Muscle of leg (tissue), 11 donors: ENCODE results near the gene KLF14. TPM values are rescaled to one million over a fixed set of nuclear protein-coding genes. Genes with fewer than 3 reads are reported as not detected.
"Not testable (repeated sequence)": the region's sequence is repeated elsewhere in the genome, so short reads cannot be mapped to it uniquely, and the experiment has no call there.

Source experiments
- DNase-seq: peaks from one replicate; pipeline ENCODE4 v3.0.0; 2013
- H3K27ac ChIP-seq: one replicate; pipeline ENCODE4 v1.5.1; 2013; ENCODE audit warnings: mild to moderate bottlenecking, low read length, control low read depth
- H3K27me3 ChIP-seq: one replicate; pipeline ENCODE4 v1.6.1; 2013; ENCODE audit warnings: low read length; ENCODE audit not compliant: control insufficient read depth, insufficient read depth
- H3K36me3 ChIP-seq: one replicate; pipeline ENCODE4 v1.6.1; 2013; ENCODE audit warnings: low read length; ENCODE audit not compliant: control insufficient read depth, insufficient read depth
- H3K4me1 ChIP-seq: one replicate; pipeline ENCODE4 v1.6.1; 2013; ENCODE audit warnings: low read length; ENCODE audit not compliant: control insufficient read depth, insufficient read depth
- H3K4me3 ChIP-seq: one replicate; pipeline ENCODE4 v1.5.1; 2013; ENCODE audit warnings: low read length, control low read depth
- H3K9me3 ChIP-seq: replicated peaks from 2 replicates; pipeline ENCODE4 v1.6.1; 2013; ENCODE audit warnings: low read depth, low read length; ENCODE audit not compliant: control insufficient read depth
- WGBS: methylation state at CpG from one replicate; pipeline ENCODE4 v1.1.5; 2013; ENCODE audit warnings: missing lambda C conversion rate; ENCODE audit not compliant: insufficient coverage; 5-methylcytosine and 5-hydroxymethylcytosine counted together
- polyA plus RNA-seq, 8 donors: library from polyadenylated mRNA; unstranded; fragments of 120-200 nt; gene quantifications; one replicate each; pipeline versions ENCODE4 v1.2.1 to v1.2.3, GENCODE V29; 2013; ENCODE audit warnings: inconsistent platforms in 1 of 8, low replicate concordance in 1 of 8; ENCODE audit not compliant: insufficient read length in 8 of 8, insufficient read depth in 1 of 8
- total RNA-seq: library from RNA; stranded (reverse); fragments of 120-200 nt; gene quantifications from one replicate; pipeline ENCODE4 v1.2.4, GENCODE V29; 2013

The KLF14 gene
- total and polyA plus RNA-seq, 9 donors = 0.98 to 1.9 (median 1.4) TPM

DNA sequence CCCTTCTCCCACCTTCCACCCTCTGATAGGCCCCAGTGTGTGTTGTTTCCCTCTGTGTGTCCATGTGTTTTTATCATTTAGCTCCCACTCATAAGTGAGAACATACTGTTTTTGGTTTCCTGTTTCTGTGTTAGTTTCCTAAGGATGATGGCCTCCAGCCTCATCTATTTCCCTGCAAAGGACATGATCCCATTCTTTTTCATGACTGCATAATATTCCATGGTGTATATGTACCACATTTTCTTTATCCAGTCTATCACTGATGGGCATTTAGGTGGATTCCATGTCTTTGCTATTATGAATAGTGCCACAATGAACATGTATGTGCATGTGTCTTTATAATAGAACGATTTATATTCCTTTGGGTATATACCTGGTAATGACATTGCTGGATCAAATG is 41.6 kb downstream of the KLF14 start:
- H3K36me3 ChIP-seq, H3K9me3 ChIP-seq, H3K4me1 ChIP-seq, H3K27me3 ChIP-seq, H3K4me3 ChIP-seq, DNase-seq, H3K27ac ChIP-seq: not testable (repeated sequence)
- no CpG with 5 or more reads among the region's 1 CpG for WGBS

DNA sequence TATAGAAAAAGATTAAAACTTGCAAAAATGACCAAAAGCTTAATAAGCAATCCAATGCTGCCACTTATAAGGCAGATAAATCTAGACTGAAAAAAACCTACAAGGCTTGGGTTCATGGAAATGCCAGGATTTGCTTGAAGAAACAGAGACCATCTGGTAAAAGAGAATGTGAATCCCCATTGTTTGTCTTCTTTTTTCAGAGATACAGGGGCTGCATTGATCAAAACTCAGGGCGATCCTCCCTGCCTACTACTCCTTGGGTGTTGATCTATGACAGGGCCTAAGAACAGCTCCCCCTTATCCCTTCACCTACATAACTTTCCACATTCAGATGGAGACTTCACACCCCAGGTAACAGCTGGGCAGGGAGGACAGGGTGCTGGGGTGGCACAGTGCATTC is 44.3 kb downstream of the KLF14 start:
- Histone ChIP-seq H3K36me3 (no peaks in the 10 kb centered on the region), H3K27me3 (no peaks in the 10 kb centered on the region), H3K9me3 (no peaks in the 10 kb centered on the region), H3K4me1 (no peaks in the 10 kb centered on the region), H3K27ac (no peak overlapping the region), H3K4me3 (no peak overlapping the region)
- no CpG with 5 or more reads among the region's 1 CpG for WGBS
- no peak for DNase-seq

GRCh38 chr7:130683026-130683425 is 51.0 kb downstream of the KLF14 start:
- no peaks in the 10 kb centered on the region for H3K27me3 ChIP-seq
- no CpG with 5 or more reads among the region's 2 CpGs for WGBS
- no peaks in the 10 kb centered on the region for H3K9me3 ChIP-seq
- no peaks in the 10 kb centered on the region for H3K36me3 ChIP-seq
- no peaks in the 10 kb centered on the region for H3K4me1 ChIP-seq
- H3K27ac ChIP-seq = no peak overlapping the region
- H3K4me3 ChIP-seq = no peak overlapping the region
- no peak for DNase-seq

Other genes with a start within 250 kb of the KLF14 start
- 879 TPM for gene MEST, start 242.1 kb downstream of the KLF14 start, total RNA-seq
- gene MEST, start 242.1 kb downstream of the KLF14 start, polyA plus RNA-seq = 1,000 to 10,000 TPM in 3 of 8 donors, 100 to 1,000 TPM in 5; 702 to 1,263 (median 856) TPM
- gene COPG2, start 65.5 kb downstream of the KLF14 start, total RNA-seq = 32.7 TPM
- 10 to 100 TPM; 34.0 to 42.4 (median 36.4) TPM for gene COPG2, start 65.5 kb downstream of the KLF14 start, polyA plus RNA-seq
- gene TSGA13, start 47.7 kb downstream of the KLF14 start, total RNA-seq = not detected
- gene TSGA13, start 47.7 kb downstream of the KLF14 start, polyA plus RNA-seq = under 1 TPM in 2 of 8 donors, not detected in 6; 0.09 to 0.24 TPM